AG08396 (cell line): ENCODE results near the gene HNRNPF.
A peak's percentile ranks its signal among the peaks of the same experiment; 100 is the strongest.

Source experiments
- DNase-seq: peaks from one replicate; pipeline ENCODE4 v3.0.0; 2012; ENCODE audit warnings: low spot score, mixed read lengths

The HNRNPF gene

DNA sequence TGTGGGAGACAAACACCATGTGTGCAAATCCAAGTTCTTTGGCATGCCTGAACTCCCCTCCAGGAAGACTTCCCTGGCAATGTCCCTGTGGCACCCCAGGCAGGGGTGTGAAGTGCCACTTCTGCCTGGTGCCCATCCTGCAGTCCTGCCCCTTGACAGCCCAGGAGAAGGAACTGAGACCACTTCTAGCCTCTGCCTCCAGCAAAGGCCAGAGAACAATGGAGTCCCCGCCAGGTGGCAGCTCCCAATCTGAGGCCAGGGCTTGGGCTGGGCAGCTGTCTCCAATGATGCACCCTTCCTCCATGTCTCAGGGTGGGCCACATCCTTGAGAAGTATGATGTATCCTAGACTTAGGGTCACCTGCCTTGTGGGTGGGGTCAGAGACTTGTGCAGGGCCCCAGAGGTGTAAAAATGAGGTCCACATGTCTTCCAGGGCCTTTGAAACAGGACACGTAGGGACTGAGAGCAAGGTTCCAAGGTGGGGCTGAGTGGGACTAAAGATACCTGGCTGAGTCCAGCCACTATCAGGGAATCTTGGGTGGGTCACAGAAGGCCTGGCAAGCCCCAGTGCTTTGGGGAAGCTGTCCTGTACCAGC, 32.1 kb downstream of the HNRNPF start:
- no peak for DNase-seq

DNA sequence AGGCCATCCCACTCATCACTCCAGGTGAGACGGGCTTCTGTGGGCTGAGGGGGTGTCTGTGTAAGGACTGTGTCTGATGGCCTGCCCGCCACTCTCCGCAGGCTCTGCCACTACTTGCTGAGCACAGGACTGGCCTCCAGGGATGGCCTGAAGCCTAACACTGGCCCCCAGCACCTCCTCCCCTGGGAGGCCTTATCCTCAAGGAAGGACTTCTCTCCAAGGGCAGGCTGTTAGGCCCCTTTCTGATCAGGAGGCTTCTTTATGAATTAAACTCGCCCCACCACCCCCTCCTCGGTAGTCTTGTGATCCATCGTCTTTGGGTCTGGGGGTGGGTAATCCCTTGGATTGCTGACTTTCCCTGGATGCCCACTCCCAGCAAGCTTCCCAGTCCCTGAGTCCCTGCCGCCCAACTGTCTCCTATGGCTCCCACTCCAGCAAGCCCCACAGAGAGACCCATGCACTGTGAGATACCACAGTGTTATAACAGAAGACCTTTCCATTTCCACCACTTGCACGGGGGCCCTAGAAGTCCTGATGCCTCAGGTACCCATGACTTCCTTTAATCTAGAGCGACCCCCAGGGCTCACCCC, 32.8 kb downstream of the HNRNPF start:
- DNase-seq: no peak

DNA sequence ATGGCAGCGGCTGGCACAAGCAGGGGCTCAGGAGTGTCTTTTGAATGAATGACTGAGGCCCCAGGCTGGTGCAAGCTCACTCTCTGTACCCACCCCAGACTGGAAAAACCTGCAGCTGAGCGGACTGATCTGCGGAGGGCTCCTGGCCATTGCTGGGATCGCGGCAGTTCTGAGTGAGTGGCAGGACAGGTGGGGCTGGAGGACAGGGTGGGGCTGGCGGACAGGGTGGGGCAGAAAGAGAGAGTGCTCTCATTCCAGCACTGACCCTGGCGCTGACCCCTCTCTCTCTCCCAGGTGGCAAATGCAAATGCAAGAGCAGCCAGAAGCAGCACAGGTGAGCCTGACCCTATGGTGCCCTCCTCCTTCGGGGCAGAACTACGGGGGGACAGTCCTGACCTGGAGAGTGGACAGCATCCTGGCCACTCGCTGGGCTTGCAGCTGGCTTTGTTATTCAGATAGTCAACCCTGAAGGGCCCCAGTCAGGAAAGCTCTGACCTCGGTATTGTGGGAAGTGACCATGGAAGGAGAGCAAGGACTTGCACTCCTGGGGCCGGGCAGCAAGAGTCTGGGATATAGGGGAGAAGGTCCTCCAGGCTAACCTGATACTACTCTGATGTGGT, 33.5 kb downstream of the HNRNPF start:
- DNase-seq: no peak

DNA sequence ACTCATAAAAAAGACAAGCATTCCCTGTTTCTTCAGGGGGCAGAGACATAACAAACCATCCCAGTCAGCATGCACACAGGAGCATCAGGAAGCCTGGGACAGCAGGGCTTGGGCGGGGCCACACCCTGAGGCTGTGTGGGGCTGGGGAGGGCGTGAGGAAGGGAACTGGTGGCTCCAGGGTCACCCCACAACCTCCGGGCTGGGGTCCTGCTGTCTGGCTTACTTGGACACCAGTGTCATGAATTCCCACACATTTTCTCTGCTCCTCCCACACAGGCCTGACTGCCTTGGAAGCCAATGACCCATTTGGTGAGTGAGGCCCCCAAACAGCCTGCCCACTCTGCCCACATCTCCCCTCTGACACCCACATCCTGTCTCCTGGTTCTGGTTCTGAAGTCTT, 34.8 kb downstream of the HNRNPF start:
- no peak for DNase-seq

DNA sequence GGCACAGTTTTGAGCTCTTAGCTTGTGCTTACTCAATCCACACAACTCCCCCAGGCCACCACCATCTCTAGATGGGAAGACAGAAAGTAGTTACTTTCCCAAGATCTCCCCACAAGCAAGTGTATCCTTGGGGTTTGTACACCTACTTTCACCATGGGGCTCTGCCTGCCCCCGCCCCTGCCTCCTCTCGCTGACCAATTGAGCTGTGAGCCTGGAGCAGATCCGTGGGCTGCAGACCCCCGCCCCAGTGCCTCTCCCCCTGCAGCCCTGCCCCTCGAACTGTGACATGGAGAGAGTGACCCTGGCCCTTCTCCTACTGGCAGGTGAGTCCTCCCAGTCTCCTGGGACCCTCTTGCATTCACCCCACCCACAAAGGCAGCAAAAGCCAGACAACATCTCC, 35.5 kb downstream of the HNRNPF start:
- no peak for DNase-seq

DNA sequence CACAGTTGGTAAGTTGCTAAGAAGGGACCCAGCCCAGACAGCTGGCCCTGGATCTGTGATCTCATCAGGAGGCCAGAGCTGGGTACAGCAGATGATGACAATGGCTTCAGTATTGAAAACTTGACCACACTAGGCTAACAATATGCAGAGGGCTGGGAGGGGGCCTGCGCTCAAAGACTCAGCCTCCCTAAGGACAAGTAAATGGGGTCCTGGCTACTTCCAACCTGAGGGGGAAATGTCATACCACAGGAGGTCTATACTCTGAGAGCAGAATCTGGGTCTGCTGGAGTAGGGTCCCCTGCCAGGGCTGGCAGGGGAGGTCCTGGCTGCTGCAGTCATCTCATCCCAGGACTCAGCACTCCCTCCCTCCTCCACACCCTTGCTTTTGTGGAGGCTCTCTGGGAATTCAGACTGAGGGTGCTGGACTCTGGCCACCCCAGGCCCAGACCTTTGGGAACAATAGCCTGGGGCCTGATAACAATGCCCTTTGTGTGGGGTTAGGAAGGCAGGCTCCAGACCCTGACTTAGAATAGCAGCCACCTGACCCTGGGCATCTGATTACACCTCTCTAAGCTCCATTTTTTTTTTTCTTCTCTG, 36.1 kb downstream of the HNRNPF start:
- no peak for DNase-seq

DNA sequence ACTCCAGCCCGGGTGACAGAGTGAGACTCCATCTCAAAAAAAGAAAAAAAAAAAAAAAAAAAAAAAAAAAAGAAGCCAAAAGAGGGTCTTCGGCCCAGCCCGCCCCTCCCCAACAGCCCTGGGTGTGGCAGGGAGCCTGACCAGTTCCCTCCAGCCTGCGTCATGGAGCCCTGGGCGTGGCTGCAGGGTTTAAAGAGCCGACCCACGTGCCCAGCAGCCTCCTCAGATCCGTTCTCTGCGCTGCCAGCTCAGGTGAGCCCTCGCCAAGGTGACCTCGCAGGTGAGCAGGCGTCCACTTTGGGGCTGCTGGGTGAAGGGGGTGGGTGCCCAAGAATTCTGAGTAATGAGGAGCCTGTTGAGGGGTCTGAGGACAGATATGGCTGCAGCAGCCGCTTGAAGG, 37.6 kb downstream of the HNRNPF start, which contains the start of gene FXYD4:
Gene FXYD4, plus strand, starts transcription at position 219 of the 400 bp plus-strand sequence. CDS start 2,111 bp downstream, outside the sequence.
- no peak for DNase-seq

DNA sequence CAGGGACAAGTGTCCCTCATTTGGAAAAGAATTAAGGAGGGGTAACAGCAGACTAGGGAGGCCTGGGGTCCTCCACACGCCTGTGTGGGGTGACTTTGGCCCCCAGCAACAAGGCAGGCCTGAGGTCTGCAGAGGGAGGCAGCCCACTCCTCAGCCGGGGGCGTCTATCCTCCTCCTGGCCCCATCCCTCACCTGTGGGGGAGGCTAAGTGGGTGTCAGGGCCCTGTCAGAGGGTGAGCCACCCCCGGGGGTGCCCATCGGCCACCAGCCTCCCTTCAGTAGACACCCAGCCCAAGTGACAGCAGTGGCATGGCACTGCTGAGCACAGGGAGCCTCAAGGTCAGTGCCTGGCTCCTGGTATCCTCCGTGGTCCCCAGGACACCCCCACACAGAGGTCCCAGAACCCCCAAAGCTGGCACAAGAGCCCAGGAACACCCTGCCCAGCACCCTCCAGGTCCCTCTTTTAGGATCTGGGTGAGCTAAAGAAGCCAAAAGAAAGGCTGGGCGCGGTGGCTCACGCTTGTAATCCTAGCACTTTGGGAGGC, 38.2 kb downstream of the HNRNPF start:
- no peak for DNase-seq

DNA sequence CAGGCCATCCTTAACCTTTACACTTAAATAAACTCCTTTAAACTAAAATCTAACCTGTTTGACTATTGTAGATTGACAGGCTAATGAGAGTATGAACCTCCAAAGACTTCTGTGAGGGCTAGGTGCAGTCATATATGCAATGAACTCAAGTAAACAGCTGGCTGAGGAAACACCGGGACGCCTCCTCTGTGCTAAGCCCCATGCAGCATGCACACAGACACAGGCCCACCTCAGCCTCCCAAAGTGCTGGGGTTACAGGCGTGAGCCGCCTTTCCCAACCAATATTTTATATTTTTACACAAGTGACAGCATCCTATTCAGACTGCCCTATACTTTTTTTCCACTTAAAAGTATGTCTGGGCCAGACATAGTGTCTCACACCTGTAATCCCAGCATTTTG, 39.1 kb downstream of the HNRNPF start:
- DNase-seq: no peak

DNA sequence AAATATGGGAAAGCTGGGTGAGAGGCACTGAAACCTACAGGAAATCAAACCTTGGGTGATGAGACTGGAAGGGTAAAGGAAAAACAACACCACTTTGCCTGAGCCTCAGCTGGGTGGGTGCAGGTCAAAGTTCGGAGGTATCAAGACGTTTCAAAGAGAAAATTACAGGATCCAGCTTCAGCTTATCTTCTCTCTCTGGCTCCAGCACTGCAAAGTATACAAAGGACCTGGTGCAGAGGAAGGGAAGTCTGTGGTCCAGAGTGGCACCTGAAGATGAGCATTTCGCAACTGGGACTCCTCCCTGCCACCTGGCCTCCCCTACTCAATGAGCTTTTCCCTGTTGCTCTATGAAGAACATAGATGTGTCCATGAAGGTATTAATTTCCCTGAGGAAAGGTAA, 44.0 kb downstream of the HNRNPF start:
- DNase-seq: no peak

DNA sequence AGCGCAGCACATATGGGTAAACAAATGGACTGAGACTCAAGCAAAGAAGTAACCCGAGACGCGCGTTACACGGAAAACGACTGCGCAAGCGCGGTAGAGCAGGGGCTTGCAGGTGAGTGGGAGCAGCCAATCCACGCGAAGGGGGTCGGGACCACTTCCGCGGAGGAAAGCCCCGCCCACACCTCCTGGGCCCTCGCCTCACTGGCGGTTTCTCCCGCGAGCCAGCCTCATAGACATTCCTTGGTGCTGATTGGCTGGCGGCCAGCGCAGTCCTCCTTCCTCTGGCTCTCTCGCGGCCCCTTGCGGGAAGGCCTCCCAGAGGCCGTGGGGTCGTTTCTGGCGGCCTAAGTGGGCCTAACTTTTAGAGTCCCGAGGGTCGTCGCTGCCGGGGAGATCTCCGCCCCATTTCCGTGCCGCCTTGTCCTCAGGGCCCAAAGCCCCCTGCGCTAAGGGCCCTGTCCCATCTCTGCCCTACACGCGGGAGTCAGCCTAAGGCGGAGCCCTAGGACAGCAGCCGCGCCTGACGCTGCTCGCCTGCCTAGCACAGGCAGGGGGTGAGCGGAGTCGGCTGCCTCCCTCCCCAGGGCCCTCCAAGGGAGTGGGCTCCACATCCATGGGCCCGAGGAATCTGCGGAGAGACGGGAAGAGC, 46.7 kb downstream of the HNRNPF start:
- DNase-seq: peak; percentile 78

DNA sequence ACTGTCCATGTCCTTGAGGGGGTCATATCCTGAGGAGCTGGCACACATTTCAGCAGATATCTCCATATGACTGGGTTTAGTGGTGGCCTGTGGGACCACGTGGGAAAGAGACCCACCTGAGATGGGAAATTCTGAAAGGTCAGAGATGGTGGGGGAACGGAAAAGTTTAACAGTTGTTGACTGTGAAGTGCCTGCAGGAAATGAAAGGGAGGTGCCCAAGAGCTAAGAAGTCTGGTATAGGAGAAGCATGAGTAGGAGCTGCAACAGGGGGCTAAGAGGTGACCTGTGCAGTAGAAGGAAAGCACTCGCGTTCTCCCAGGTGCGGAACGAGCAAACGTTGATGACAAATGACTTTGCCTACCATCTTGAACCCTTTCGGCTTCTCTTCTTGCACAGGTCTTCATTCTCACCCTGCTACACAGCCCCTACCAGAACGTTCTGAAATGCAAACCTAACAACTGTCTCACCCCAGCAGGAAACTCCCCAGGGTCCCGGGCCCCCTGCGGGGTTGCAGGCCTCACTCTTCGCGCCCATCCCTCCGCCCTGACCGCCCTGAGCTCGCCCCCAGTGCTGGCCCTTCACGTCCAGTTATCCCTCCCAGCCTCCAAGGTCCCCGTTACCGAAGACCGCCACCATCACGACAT, 47.3 kb downstream of the HNRNPF start:
- DNase-seq: no peak

DNA sequence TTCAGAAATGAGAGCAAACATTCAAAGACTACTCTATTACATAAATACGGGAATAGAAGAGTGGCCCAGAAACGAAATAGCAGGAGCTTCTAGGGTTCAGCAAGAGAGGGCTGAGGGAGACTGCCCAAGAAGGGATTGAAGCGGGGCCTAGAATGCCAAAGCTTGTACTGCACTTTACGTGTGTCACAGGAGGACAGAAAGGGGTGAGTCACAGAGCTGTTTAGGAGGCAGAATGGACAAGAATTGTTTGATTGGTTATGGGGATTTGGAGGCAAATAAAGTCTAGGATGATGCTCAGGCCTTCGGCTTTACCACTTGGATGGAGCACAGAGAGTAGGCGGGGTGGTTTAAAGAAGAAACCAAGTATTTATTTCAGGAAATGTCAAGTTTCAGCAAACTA, 48.9 kb downstream of the HNRNPF start:
- no peak for DNase-seq

DNA sequence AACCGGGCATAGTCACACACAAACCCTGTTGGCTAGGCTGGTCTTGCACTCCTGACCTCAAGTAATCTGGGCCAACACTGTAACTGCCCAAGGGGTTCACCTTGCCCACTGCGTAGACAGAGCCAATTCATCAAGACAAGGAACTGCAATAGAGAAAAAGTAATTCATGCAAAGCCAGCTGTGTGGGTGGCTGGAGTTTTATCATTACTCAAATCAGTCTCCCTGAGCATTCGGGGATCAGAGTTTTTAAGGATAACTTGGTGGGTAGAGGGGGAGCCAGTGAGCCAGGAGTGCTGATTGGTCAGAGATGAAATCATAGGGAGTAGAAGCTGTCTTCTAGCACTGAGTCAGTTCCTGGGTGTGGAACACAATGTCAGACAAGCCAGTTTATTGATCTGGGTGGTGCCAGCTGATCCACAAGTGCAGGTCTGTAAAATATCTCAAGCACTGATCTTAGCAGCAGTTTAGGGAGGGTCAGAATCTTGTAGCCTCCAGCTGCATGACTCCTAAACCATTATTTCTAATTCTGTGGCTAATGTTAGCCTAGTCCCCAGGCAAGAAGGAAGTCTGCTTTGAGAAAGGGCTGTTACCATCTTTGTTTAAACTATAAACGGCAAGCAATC, 53.1 kb downstream of the HNRNPF start:
- no peak for DNase-seq

DNA sequence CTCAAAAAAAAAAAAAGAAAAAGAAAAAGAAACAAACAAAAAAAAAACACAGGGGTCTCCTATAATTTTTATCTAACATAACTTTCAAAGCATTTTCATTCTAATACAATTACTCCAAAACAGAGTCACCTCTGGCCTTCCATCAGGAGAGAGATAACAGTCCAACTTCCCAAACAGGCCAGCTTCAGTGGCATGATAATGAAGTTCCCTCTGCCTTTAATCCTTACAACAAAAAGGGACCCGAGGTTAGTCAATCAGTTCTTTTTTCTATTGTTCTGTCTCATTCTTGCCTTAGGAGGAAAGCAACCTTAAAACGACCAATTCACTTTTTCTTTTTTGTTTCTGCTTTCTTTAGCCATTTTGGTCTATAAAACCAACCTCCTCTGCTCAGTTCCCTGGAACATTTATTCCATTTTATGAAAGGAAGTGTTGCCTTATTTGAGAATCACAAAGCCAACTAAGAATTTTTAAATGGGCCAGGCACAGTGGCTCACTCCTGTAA, 54.1 kb downstream of the HNRNPF start:
- DNase-seq: no peak

DNA sequence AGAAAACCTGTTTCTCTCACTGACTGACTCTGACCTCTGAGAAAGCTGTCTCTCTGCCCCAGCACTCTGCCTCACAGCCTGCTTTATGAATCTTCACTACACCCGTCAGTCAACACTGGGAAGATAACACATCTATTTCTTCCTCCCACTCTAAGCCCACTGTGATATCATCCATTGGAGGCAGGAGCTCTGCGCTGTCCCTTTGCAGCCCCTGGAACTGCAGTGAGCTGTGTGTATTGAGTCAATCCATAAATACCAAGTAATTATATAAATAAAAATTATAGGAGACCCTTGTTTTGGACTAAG, 54.7 kb downstream of the HNRNPF start:
- DNase-seq: no peak

DNA sequence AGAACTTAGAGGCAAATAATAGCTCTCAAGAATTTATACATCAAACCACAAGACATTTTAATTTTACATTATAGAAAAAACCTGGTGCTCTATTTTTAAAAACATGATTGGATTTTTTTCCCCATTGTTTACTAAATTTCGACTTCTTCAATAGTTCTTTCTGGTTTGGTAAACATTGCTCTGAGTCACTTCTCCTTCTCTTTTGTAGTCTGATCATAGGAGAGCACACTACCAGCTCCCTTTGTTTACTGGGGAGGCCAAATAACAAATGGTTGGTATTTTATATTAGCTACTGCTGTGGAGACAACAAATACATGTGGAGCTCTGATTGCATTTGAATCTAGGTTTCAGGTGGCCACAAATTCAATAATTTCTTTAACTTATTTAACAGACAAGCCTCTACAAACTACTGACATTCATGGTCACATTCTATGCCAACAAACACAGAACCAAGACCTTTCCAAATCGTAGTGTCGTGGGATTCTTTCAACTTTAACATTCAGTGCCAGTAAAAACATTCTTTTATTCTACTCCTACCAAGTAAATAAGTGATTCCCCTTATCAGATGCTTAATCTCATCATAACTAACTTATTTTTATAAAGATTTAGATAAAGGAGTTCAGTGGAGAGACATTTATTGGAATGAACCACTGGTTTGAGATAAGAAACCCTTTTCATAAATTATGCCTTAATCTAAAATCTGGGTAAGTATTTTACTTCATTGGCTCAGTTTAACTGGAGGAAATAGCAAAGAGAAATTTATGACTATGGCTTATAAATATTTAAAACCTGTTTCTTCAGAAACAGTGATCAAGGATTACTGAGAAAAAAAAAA, 55.3 kb downstream of the HNRNPF start:
- no peak for DNase-seq

DNA sequence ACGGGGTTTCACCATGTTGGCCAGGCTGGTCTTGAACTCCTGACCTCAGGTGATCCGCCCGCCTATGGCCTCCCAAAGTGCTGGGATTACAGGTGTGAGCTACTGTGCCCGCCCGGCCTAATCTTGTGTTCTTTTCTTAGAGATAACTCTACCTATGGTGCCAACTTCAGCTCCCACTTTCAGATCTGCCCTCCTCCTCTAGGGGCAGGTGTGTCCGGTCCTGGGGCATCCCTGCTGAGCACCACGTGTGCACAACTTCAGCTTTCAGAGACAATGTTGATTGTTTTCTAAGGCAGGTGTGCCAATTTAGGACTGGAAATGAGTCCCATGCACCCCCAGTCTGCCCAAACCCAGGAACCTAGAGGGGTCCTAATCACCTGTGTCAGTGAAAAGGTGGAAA, 56.0 kb downstream of the HNRNPF start:
- no peak for DNase-seq

DNA sequence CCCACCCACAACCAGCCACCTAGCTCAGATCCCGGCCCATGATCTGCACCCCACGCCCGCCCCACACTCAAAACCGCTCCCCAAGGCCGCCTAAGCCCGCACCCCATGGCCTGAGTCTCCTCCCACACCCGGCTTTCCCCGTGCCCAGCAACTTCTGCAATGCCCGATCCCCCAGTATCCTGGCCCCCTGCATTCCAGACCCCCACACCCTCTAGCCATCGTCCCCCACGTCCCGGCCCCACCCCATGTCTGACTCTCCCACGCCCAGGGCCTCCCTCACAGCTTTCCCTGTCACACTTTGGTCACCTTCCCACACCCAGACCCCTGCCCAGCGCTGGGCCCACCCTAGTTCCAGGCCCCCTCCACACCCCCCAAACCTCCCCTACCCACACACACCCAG, 57.7 kb downstream of the HNRNPF start:
- DNase-seq: no peak

DNA sequence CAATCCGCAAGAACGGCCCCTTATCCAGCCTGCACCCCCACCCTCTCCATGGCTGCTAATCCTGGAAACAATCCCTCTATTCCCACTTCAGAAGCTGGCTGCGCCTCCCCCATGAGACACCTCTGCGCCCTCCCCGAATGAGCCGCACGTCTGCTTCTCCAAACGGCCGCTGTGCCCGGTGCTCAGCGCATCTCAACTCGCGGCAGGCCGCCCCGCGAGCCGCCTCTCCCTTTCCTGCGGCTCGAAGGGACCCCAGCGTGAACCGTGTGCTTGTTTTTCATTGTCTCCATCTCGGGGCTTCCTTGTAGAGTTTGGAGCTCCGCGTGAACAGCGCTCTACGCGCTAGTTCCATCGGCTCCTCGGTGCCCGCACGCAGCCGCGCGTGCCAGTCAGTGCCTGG, 58.3 kb downstream of the HNRNPF start:
- DNase-seq: no peak

DNA sequence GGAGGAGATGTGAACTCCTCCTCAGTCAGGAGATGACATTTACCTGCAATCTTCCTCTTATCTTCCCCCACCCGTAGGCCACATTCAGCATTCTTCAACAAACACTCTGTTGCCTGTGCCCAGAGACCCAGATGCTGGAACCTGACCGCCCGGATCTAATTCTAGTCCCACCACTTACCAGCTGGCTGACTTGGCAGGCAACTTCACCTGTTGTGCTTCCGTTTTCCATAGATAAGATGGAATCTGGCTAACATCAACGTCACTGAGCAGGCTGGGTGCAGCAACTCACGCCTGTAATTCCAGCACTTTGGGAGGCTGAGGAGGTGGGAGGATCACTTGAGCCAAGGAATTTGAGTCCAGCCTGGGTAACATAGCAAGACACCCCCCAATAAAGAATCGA, 58.8 kb downstream of the HNRNPF start:
- DNase-seq: no peak
